Measurements from ENCODE around the gene PSMD1.

DNA sequence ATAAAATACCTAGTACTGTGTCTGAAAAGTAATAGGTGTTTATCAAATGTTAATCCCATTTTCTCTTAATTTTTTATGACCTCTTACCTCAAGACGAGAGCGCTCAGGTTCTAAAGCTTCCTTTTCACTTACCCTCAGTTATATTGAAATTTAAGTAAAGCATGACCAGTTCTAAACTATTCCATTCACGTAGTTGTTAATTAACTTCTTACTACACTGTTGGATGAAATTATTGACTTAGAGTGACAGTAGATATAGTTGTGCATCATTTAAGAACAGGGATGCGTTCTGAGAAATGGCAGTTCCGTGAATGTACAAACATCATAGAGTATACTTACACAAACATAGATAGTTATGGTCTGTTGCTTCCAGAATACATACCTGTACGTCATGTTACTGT is 88.2 kb downstream of the PSMD1 start:
- no peak for TF ChIP-seq CTCF (conservative IDR thresholded peaks at IDR 0.05)
- no peak for TF ChIP-seq ZFX (IDR thresholded peaks at IDR 0.05)

Measured in C4-2B (cell line).